Cardiac muscle cell (in vitro differentiated cells and primary cell): ENCODE results near the gene MANBA. TPM values are rescaled to one million over a fixed set of nuclear protein-coding genes. Genes with fewer than 3 reads are reported as not detected.
"Not testable (repeated sequence)": the region's sequence is repeated elsewhere in the genome, so short reads cannot be mapped to it uniquely, and the experiment has no call there.

ENCODE experiments used
- DNase-seq, 2 donors: peaks; one replicate each; pipeline versions ENCODE4 v3.0.0 to v3.0.0-alpha.2; 2010 to 2017; ENCODE audit warnings: low read depth in 1 of 2, low spot score in 1 of 2
- H3K27ac ChIP-seq: fragments of 200-600 bp; sonication (generic); 2 replicates; pipeline ENCODE4 v1.5.1; 2016
- H3K27me3 ChIP-seq: fragments of 200-600 bp; sonication (generic); 2 replicates; pipeline ENCODE4 v1.6.0; 2016; ENCODE audit warnings: control low read depth
- H3K36me3 ChIP-seq: fragments of 200-600 bp; sonication (generic); 2 replicates; pipeline ENCODE4 v1.5.1; 2016; ENCODE audit warnings: control low read depth
- H3K4me1 ChIP-seq: fragments of 200-600 bp; sonication (generic); 2 replicates; pipeline ENCODE4 v1.8.1; 2017; ENCODE audit warnings: low read depth, mild to moderate bottlenecking, mixed run types
- H3K4me3 ChIP-seq: fragments of 200-600 bp; sonication (generic); 2 replicates; pipeline ENCODE4 v1.5.1; 2016; ENCODE audit warnings: mild to moderate bottlenecking
- H3K9me3 ChIP-seq: fragments of 200-600 bp; sonication (generic); 2 replicates; pipeline ENCODE4 v1.5.1; 2017; ENCODE audit warnings: low read depth, mild to moderate bottlenecking, control low read depth
- CTCF ChIP-seq: IDR thresholded peaks from 2 replicates; pipeline ENCODE4 v1.5.1; 2012; ENCODE audit warnings: low read depth, mild to moderate bottlenecking, low read length
- polyA plus RNA-seq: library from polyadenylated mRNA; unstranded; fragments of >200 nt; fragmentation: Nextera tagmentation; extraction: Ambion mirVana; gene quantifications from 2 replicates; pipeline ENCODE4 v1.2.1, GENCODE V29; 2016
- total RNA-seq: library from RNA; depleted of rRNA; stranded (reverse); fragments of >200 nt; gene quantifications from 2 replicates; pipeline ENCODE4 v1.2.3, GENCODE V29; 2016

The MANBA gene
- total and polyA plus RNA-seq, 2 experiments from 2014 or later, result 49.5 to 82.3 TPM

DNA sequence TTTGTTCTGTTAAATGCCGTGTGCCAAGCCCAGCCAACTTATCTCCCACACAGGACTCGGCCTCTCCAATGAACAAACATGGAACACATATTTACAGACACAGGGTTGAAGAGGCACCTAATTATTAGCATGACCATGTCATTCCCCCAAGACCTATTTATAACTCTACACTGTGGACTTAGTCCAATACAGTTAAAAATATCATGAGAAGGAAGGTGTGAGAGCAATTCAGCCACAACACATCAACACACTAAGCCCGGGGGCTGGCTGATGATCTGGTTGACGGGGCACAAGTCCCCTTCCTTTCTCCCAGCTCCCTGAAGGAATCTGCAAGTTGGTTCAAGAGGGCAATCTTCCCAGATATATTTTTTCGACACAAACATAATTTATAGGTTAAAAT lies 28.1 kb downstream of the MANBA start:
- DNase-seq, result peak in 1 of 2 donors; percentile 58
- peaks cover 34% of the 10 kb centered on the region for H3K4me1 ChIP-seq
- H3K27ac ChIP-seq, result peak overlapping the region; percentile 84
- H3K9me3 ChIP-seq, result no peaks in the 10 kb centered on the region
- TF ChIP-seq CTCF, result no peak
- peaks cover 4% of the 10 kb centered on the region for H3K36me3 ChIP-seq
- H3K27me3 ChIP-seq, result no peaks in the 10 kb centered on the region
- no peak overlapping the region for H3K4me3 ChIP-seq

DNA sequence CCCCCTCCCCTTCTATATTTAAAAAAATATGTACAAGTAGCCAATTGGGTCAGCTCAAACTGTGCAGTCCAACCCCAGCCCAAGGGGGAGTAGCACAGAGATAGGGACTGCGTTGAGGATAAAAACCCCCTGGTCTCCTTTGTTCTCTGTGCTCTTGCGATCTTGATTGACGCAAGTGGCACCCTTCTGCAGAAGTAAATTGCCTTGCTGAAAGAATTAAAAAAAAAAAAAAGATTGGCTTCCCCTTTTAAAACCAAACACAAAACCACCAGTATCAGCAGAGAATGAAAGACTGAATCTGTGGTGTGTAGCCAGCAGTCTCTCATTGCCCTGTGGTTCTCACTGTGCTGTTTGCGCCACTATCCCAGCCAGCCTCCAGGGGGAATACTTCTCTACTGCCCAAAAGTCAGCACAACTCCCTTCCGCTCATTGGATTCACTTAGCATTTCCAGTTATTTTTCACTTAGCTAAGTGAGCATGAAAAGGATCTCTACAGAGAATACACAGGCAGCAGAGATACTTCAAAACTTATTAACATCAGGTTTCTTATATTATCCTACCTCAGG lies 29.7 kb downstream of the MANBA start:
- Histone ChIP-seq H3K9me3 (no peaks in the 10 kb centered on the region), H3K27me3 (no peaks in the 10 kb centered on the region), H3K36me3 (peaks cover 4% of the 10 kb centered on the region), H3K4me1 (peaks cover 34% of the 10 kb centered on the region), H3K27ac (no peak overlapping the region), H3K4me3 (no peak overlapping the region)
- peak; percentile 14 for TF ChIP-seq CTCF
- DNase-seq, result no peak

DNA sequence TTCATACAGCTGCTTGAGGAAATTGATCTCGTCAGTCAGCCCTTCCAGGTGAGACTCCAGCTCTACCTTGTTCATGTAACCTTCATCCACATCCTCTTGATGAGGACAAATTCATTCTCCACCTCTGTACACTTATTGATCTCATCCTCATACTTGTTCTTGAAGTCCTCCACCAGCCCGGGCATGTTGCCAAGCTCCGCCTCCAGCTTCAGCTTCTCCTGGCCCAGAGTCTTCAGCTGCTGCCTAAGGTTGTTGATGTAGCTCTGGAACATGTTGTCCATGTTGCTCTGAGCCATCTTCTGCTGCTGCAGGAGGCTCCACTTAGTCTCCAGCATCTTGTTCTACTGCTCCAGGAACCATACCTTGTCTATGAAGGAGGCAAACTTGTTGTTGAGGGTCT lies 31.3 kb downstream of the MANBA start:
- H3K36me3 ChIP-seq, H3K27ac ChIP-seq, H3K9me3 ChIP-seq, H3K4me3 ChIP-seq, H3K27me3 ChIP-seq, DNase-seq: not testable (repeated sequence)
- H3K4me1 ChIP-seq, result peaks cover 22% of the 10 kb centered on the region

- H3K27me3 ChIP-seq, H3K27ac ChIP-seq, H3K9me3 ChIP-seq, H3K36me3 ChIP-seq, H3K4me3 ChIP-seq, DNase-seq: not testable (repeated sequence)
- peaks cover 13% of the 10 kb centered on the region for H3K4me1 ChIP-seq
Measured at GRCh38 chr4:102726919-102727318, 33.8 kb downstream of the MANBA start.

GRCh38 chr4:102726068-102726467 lies 34.7 kb downstream of the MANBA start:
- Histone ChIP-seq H3K27me3 (no peaks in the 10 kb centered on the region), H3K4me1 (peaks cover 12% of the 10 kb centered on the region), H3K4me3 (no peak overlapping the region), H3K36me3 (no peaks in the 10 kb centered on the region), H3K27ac (no peak overlapping the region), H3K9me3 (no peaks in the 10 kb centered on the region)
- TF ChIP-seq CTCF, result no peak
- no peak for DNase-seq

GRCh38 chr4:102725229-102725628 lies 35.5 kb downstream of the MANBA start:
- Histone ChIP-seq H3K27me3 (no peaks in the 10 kb centered on the region), H3K36me3 (no peaks in the 10 kb centered on the region), H3K27ac (no peak overlapping the region), H3K4me3 (no peak overlapping the region), H3K4me1 (peaks cover 12% of the 10 kb centered on the region), H3K9me3 (no peaks in the 10 kb centered on the region)
- no peak for DNase-seq
- no peak for TF ChIP-seq CTCF

- Histone ChIP-seq H3K36me3 (no peaks in the 10 kb centered on the region), H3K9me3 (no peaks in the 10 kb centered on the region), H3K27me3 (no peaks in the 10 kb centered on the region), H3K4me3 (no peak overlapping the region), H3K27ac (peak overlapping the region; percentile 76), H3K4me1 (peaks cover 12% of the 10 kb centered on the region)
- TF ChIP-seq CTCF, result no peak
- DNase-seq, result peak in 1 of 2 donors; percentile 11
Measured at GRCh38 chr4:102723511-102723910, 37.3 kb downstream of the MANBA start.
